ENCODE measurements around the gene PRPF31. TPM values are rescaled to one million over a fixed set of nuclear protein-coding genes. Genes with fewer than 3 reads are reported as not detected.

The PRPF31 gene
- total RNA-seq, 6 donors from 2014 or later, result 43.9 to 73.3 (median 47.4) TPM

DNA sequence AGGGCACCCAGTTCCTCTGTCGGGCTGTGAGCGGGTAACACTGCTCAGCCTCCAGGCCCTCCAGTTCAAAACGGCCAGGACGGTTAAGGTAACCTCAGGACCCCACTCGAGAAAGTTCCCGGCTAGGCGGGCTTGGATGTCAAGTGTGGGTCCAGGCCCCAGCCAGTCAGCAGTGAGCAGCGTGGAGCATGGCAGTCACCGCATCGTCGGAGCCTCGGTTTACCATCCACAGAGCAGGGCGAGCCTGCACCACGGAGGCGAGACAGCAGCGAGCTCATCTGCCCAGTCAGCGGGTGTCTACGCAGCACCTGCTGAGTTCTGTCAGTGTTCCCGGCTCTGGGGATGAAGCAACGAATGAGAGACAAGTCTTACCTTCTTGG, 14.1 kb downstream of the PRPF31 start:
- TF ChIP-seq POLR2A (IDR thresholded peaks at IDR 0.05), result no peak
- TF ChIP-seq EP300 (IDR thresholded peaks at IDR 0.05), result no peak
- TF ChIP-seq POLR2AphosphoS5 (IDR thresholded peaks at IDR 0.05), result no peak
- TF ChIP-seq, protein P1, sequence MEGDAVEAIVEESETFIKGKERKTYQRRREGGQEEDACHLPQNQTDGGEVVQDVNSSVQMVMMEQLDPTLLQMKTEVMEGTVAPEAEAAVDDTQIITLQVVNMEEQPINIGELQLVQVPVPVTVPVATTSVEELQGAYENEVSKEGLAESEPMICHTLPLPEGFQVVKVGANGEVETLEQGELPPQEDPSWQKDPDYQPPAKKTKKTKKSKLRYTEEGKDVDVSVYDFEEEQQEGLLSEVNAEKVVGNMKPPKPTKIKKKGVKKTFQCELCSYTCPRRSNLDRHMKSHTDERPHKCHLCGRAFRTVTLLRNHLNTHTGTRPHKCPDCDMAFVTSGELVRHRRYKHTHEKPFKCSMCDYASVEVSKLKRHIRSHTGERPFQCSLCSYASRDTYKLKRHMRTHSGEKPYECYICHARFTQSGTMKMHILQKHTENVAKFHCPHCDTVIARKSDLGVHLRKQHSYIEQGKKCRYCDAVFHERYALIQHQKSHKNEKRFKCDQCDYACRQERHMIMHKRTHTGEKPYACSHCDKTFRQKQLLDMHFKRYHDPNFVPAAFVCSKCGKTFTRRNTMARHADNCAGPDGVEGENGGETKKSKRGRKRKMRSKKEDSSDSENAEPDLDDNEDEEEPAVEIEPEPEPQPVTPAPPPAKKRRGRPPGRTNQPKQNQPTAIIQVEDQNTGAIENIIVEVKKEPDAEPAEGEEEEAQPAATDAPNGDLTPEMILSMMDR (IDR thresholded peaks at IDR 0.05), result no peak
- no peak overlapping the region for H3K4me3 ChIP-seq
- peaks cover 31 to 76% (median 67%) of the 10 kb centered on the region in 4 donors for H3K36me3 ChIP-seq
- no peaks in the 10 kb centered on the region for H3K27me3 ChIP-seq
- no peak for DNase-seq
- WGBS, 2 donors, result 99% methylated on average over 20 of the region's 20 CpGs
- no peak overlapping the region for H3K27ac ChIP-seq
- no peak for ATAC-seq (ENCODE audit: low FRiP score in 2 of 2)
- H3K9me3 ChIP-seq, result no peaks in the 10 kb centered on the region
- no peaks in the 10 kb centered on the region for H3K4me1 ChIP-seq

DNA sequence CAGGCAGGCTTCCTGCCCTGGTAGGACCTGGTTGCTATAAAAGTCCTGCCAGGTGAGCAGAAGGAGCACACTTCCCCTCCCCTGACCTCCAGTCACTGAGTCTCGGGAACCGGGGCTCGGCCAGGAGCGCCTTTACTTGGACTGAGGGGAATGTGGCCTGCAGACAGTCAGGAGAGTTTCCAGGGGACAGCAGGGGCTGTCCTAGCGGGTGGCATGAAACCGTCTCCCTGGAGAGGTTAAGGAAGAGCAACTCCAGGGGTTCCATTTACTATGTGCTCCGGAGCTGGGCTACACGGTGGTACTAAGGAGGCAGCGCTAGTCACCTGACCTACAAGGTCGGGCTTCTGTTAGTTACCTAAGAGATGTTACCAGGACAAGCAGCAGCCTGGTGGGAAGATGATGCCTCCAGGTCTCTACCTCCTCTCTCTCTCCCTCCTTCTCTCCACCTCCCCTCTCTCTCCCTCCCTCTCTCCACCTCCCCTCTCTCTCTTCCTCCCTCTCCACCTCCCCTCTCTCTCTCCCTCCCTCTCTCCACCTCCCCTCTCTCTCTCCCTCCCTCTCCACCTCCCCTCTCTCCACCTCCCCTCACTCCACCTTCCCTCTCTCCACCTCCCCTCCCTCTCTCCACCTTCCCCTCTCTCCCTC, 17.9 kb downstream of the PRPF31 start:
- Histone ChIP-seq H3K4me1 (peaks cover 10 to 15% (median 13%) of the 10 kb centered on the region in 4 donors), H3K27me3 (no peaks in the 10 kb centered on the region), H3K27ac (no peak overlapping the region), H3K36me3 (peaks cover 9 to 38% (median 30%) of the 10 kb centered on the region in 4 donors), H3K9me3 (no peaks in the 10 kb centered on the region), H3K4me3 (no peak overlapping the region)
- 79 to 86% methylated on average over 9 to 10 of the region's 10 CpGs for WGBS, 2 donors
- TF ChIP-seq, protein P1 (IDR thresholded peaks at IDR 0.05), result no peak
- TF ChIP-seq POLR2AphosphoS5 (IDR thresholded peaks at IDR 0.05) (no peak), POLR2A (IDR thresholded peaks at IDR 0.05) (no peak), EP300 (IDR thresholded peaks at IDR 0.05) (no peak)
- ATAC-seq (ENCODE audit: low FRiP score in 2 of 2) (no peak), DNase-seq (no peak)

DNA sequence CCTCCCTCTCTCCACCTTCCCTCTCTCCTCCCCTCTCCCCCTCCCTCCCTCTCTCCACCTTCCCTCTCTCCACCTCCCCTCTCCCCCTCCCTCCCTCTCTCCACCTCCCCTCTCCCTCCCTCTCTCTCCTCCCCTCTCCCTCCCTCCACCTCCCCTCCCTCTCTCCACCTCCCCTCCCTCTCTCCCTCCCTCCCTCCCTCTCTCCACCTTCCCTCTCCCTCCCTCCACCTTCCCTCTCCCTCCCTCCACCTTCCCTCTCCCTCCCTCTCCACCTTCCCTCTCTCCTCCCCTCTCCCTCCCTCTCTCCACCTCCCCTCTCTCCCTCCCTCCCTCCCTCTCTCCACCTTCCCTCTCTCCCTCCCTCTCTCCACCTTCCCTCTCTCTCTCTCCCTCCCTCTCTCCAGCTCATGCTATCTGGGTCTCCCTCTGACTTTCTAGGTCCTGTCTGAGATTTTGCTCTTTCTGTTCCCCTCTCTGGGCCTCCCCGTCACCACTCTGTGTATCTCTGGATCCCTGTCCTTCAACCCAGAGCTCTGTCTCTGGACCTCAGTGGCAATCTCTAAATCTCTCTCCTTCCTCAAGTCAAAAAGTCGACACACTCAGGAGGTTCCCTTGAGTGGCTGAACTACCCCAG, 18.5 kb downstream of the PRPF31 start:
- Histone ChIP-seq H3K4me3 (no peak overlapping the region), H3K36me3 (peaks cover 6 to 32% (median 24%) of the 10 kb centered on the region in 4 donors), H3K27ac (no peak overlapping the region), H3K9me3 (no peaks in the 10 kb centered on the region), H3K27me3 (no peaks in the 10 kb centered on the region), H3K4me1 (peaks cover 16 to 21% (median 19%) of the 10 kb centered on the region in 4 donors)
- no peak for ATAC-seq (ENCODE audit: low FRiP score in 2 of 2)
- WGBS, 2 donors, result 59 to 76% methylated on average over 2 of the region's 2 CpGs
- TF ChIP-seq EP300 (IDR thresholded peaks at IDR 0.05), result no peak
- TF ChIP-seq, protein P1 (IDR thresholded peaks at IDR 0.05), result no peak
- DNase-seq, result no peak

DNA sequence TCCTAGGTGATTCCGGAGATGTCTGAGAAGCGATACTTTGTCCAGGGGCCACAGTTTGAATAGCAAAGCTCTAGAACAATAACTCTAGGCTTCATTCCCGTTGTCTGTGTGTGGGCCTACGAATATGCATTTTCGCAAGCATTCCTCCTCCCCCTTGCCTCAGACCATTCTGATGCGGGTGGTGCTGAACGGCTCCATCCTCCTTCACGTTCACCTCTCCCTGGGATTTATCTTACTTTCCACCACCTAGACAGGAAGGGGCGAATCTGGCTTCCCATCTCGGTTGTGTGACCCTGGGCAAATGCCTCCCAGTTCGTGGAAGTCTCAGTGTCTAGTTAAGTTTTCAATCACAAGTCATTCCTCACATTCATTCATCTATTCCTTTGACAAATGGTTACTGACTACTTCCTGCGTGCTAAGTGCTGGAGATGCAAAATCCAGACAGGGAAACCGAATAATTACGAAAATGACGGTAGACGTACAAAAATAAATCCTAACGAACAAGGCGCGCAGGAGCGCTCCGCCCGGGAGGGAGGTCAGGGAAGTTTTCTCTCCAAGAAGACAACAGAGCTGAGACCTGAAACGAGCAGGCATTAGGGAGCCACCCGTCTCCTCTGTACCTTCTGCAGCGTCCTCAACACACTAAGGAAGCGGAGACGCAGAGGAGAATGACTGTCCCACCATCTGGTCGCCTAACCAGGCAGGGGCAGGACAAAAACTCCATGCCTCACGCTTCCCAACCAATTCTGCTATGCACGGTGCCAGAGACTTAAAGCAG, 20.7 kb downstream of the PRPF31 start:
- Histone ChIP-seq H3K36me3 (peaks cover 0 to 18% (median 8%) of the 10 kb centered on the region in 4 donors), H3K4me1 (peaks cover 32 to 43% (median 38%) of the 10 kb centered on the region in 4 donors), H3K27me3 (no peaks in the 10 kb centered on the region), H3K27ac (peak overlapping the region in 3 of 4 donors; percentile 50 to 68 (median 56)), H3K4me3 (peak overlapping the region; percentile 18 to 58 (median 52)), H3K9me3 (no peaks in the 10 kb centered on the region)
- no peak for DNase-seq
- WGBS, 2 donors, result 2 to 6% methylated on average over 29 to 30 of the region's 30 CpGs
- TF ChIP-seq, protein P1 (IDR thresholded peaks at IDR 0.05), result no peak
- no peak for TF ChIP-seq EP300 (IDR thresholded peaks at IDR 0.05)
- no peak for TF ChIP-seq POLR2AphosphoS5 (IDR thresholded peaks at IDR 0.05)
- TF ChIP-seq POLR2A (IDR thresholded peaks at IDR 0.05), result no peak
- ATAC-seq (ENCODE audit: low FRiP score in 2 of 2), result no peak
